Keratinocyte (primary cell): ENCODE measurements around the gene ASTN2. TPM values are rescaled to one million over a fixed set of nuclear protein-coding genes. Genes with fewer than 3 reads are reported as not detected.

Source experiments
- DNase-seq: peaks from one replicate; pipeline ENCODE4 v3.0.0-alpha.2; 2011; ENCODE audit warnings: low read depth, missing footprints, low spot score
- FAIRE-seq: peaks from 2 replicates; lab custom pipeline; 2011; peaks lifted over from hg19 to GRCh38; lab: Jason Lieb, UNC
- H2AFZ ChIP-seq: 2 replicates; pipeline ENCODE4 v1.6.0; 2012; ENCODE audit warnings: low read length, control low read depth, inconsistent platforms; ENCODE audit not compliant: control insufficient read depth
- H3K27ac ChIP-seq: 2 replicates; pipeline ENCODE4 v1.5.1; 2011; ENCODE audit warnings: low read length; ENCODE audit not compliant: control insufficient read depth, insufficient read depth
- H3K27me3 ChIP-seq: 3 replicates; pipeline ENCODE4 v1.6.0; 2011; ENCODE audit warnings: low read length; ENCODE audit not compliant: control insufficient read depth, insufficient read depth; ENCODE audit errors: extremely low read depth
- H3K36me3 ChIP-seq, 2 experiments: 2 replicates in 1 of 2; 3 replicates in 1 of 2; pipeline ENCODE4 v1.5.1; 2011; ENCODE audit warnings: low read length in 2 of 2, mild to moderate bottlenecking in 1 of 2; ENCODE audit not compliant: control insufficient read depth in 2 of 2, insufficient read depth in 2 of 2; ENCODE audit errors: extremely low read depth in 1 of 2
- H3K4me1 ChIP-seq: 3 replicates; pipeline ENCODE4 v1.5.1; 2011; ENCODE audit warnings: low read length; ENCODE audit not compliant: control insufficient read depth, insufficient read depth; ENCODE audit errors: extremely low read depth
- H3K4me2 ChIP-seq: 3 replicates; pipeline ENCODE4 v1.6.0; 2011; ENCODE audit warnings: low read depth, low read length; ENCODE audit not compliant: control insufficient read depth, insufficient read depth; ENCODE audit errors: extremely low read depth
- H3K4me3 ChIP-seq, 3 experiments: fragments of 200-600 bp in 1 of 3; sonication (generic) in 1 of 3; 2 replicates in 2 of 3; 3 replicates in 1 of 3; pipeline ENCODE4 v1.5.1; 2011 to 2016; ENCODE audit warnings: low read length in 3 of 3, mild to moderate bottlenecking in 3 of 3, control low read depth in 2 of 3, inconsistent platforms in 1 of 3, low read depth in 1 of 3, mixed read lengths in 1 of 3, mixed run types in 1 of 3, moderate library complexity in 1 of 3; ENCODE audit not compliant: control insufficient read depth in 2 of 3, insufficient read depth in 2 of 3; ENCODE audit errors: extremely low read depth in 1 of 3
- H3K79me2 ChIP-seq: 2 replicates; pipeline ENCODE4 v1.6.0; 2012; ENCODE audit warnings: low read length; ENCODE audit not compliant: control insufficient read depth, insufficient read depth
- H3K9ac ChIP-seq: 3 replicates; pipeline ENCODE4 v1.6.0; 2011; ENCODE audit warnings: low read length; ENCODE audit not compliant: control insufficient read depth, insufficient read depth; ENCODE audit errors: extremely low read depth
- H3K9me1 ChIP-seq: 3 replicates; pipeline ENCODE4 v1.6.0; 2011; ENCODE audit warnings: low read length; ENCODE audit not compliant: control insufficient read depth, insufficient read depth; ENCODE audit errors: extremely low read depth
- H3K9me3 ChIP-seq: 2 replicates; pipeline ENCODE4 v1.5.1; 2012; ENCODE audit warnings: low read depth, low read length; ENCODE audit not compliant: control insufficient read depth
- H4K20me1 ChIP-seq: 3 replicates; pipeline ENCODE4 v1.6.0; 2011; ENCODE audit warnings: low read length; ENCODE audit not compliant: control insufficient read depth, insufficient read depth; ENCODE audit errors: extremely low read depth
- CTCF ChIP-seq, 3 experiments: IDR thresholded peaks in 1 of 3; conservative IDR thresholded peaks in 1 of 3; optimal IDR thresholded peaks in 1 of 3; 2 replicates in 2 of 3; 3 replicates in 1 of 3; pipeline versions ENCODE3 to v1.5.1; 2011; ENCODE audit warnings: low read length in 3 of 3, mild to moderate bottlenecking in 3 of 3, moderate library complexity in 2 of 3, control low read depth in 1 of 3, inconsistent platforms in 1 of 3; ENCODE audit not compliant: insufficient read depth in 2 of 3; ENCODE audit errors: extremely low read depth in 1 of 3
- EZH2 ChIP-seq: IDR thresholded peaks from one replicate; pipeline ENCODE4 v1.6.1; 2012; ENCODE audit warnings: inconsistent platforms, mild to moderate bottlenecking, low read length, moderate library complexity
- dilution Hi-C: fragments of 300-500 bp; cut with MboI; formaldehyde crosslinking; loops from one replicate; pipeline ENCODE4 v1.7.0; 2020; ENCODE audit warnings: low sequenced_read_pairs; ENCODE audit not compliant: extremely low pct_ligation_motif_present
- polyA plus RNA-seq, 5 experiments: library from polyadenylated mRNA; depleted of rRNA in 3 of 5; stranded (reverse) in 3 of 5; stranded (forward) in 1 of 5; unstranded in 1 of 5; fragments of >200 nt; gene quantifications; 1 replicate in 1 of 5; 2 replicates in 3 of 5; 3 replicates in 1 of 5; pipeline versions ENCODE4 v1.2.1 to v1.2.3, GENCODE V29; 2011 to 2012; ENCODE audit warnings: missing spikeins in 2 of 5, low read depth in 1 of 5, low replicate concordance in 1 of 5

ASTN2 gene
- polyA plus RNA-seq, 1 donor (not counting 4 experiments of a cell fraction or from before 2014, with no cell fraction given): 0.31 TPM

DNA sequence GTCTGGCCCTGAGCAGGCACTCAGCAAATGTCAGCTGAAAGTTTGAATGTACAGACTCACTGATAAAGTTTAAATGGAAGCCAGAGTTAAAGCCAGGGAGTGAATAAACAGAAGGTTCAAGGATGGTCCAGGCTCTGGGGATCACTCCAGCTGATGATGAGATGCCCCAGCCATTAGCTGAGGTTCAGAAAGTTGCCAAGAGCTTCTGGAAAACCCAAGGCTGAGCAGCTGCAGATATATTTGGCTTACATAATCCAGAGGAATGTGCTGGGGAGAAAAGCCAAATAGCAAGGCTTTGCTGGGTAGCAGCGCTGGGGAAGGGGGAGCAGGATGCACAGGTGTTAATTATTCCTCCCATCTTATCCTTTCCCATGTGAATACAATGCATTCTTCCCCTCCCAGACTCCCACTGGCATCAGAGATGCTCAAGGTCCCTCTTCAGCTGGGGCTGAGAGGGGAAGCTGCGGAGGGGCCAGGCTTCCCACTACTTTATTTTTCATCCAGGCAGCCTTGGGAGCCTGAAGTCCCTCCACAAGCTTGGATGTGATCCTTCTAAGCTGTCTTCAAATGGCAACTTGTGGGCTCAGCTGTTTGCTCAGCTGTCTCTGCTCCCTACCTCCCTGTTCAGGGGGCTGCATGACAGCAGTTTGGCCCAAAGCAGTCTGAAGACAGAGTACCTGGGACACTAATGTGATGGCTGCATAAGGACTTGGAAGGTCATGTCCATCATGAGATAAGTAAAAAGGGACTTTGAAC is 386.6 kb downstream of the ASTN2 start:
- no peaks in the 10 kb centered on the region for H3K36me3 ChIP-seq
- FAIRE-seq: no peak
- no peak for TF ChIP-seq EZH2
- no peak for TF ChIP-seq CTCF (optimal IDR thresholded peaks at IDR 0.05 in 1 of 3, IDR thresholded peaks at IDR 0.05 in 1 of 3, conservative IDR thresholded peaks at IDR 0.05 in 1 of 3; ENCODE audit: extremely low read depth in 1 of 3, insufficient read depth in 2 of 3, low read length in 3 of 3)

GRCh38 chr9:117021906-117022305 is 393.0 kb downstream of the ASTN2 start:
- H3K4me3 ChIP-seq: no peak overlapping the region
- no peak for TF ChIP-seq CTCF (optimal IDR thresholded peaks at IDR 0.05 in 1 of 3, IDR thresholded peaks at IDR 0.05 in 1 of 3, conservative IDR thresholded peaks at IDR 0.05 in 1 of 3; ENCODE audit: extremely low read depth in 1 of 3, insufficient read depth in 2 of 3, low read length in 3 of 3)
- no peak for TF ChIP-seq EZH2
- no peaks in the 10 kb centered on the region for H3K4me1 ChIP-seq
- H4K20me1 ChIP-seq: no peaks in the 10 kb centered on the region
- no peaks in the 10 kb centered on the region for H3K79me2 ChIP-seq
- FAIRE-seq (no peak), DNase-seq (no peak)
- no peaks in the 10 kb centered on the region for H3K36me3 ChIP-seq
- no peaks in the 10 kb centered on the region for H3K9me1 ChIP-seq
- H3K27me3 ChIP-seq: no peaks in the 10 kb centered on the region
- H3K4me2 ChIP-seq: no peak overlapping the region
- H2AFZ ChIP-seq: no peak overlapping the region
- H3K9ac ChIP-seq: no peak overlapping the region
- dilution Hi-C loops: no loop called here
- no peaks in the 10 kb centered on the region for H3K9me3 ChIP-seq
- H3K27ac ChIP-seq: no peak overlapping the region

More for the DNA sequence above, 386.6 kb downstream of the ASTN2 start:
- no peaks in the 10 kb centered on the region for H3K4me1 ChIP-seq
- H3K27me3 ChIP-seq: no peaks in the 10 kb centered on the region
- dilution Hi-C loops: no loop called here
- H3K4me3 ChIP-seq: no peak overlapping the region
- H3K9ac ChIP-seq: no peak overlapping the region
- no peak overlapping the region for H3K27ac ChIP-seq
- H2AFZ ChIP-seq: no peak overlapping the region
- no peaks in the 10 kb centered on the region for H3K79me2 ChIP-seq
- DNase-seq: no peak
- H3K9me3 ChIP-seq: no peaks in the 10 kb centered on the region
- H4K20me1 ChIP-seq: no peaks in the 10 kb centered on the region
- H3K9me1 ChIP-seq: no peaks in the 10 kb centered on the region
- H3K4me2 ChIP-seq: no peak overlapping the region
